Esophagus muscularis mucosa (tissue), 4 donors: ENCODE data around the gene NEU3. TPM values are rescaled to one million over a fixed set of nuclear protein-coding genes. Genes with fewer than 3 reads are reported as not detected.
"Not testable (repeated sequence)": the region's sequence is repeated elsewhere in the genome, so short reads cannot be mapped to it uniquely, and the experiment has no call there.

Source experiments
- DNase-seq: peaks from one replicate; pipeline ENCODE4 v3.0.0-alpha.2; 2017; ENCODE audit errors: extremely low spot score
- H3K27ac ChIP-seq, 4 donors: fragments of 200-600 bp; sonication (generic); replicated peaks in 1 of 4; 1 replicate in 3 of 4; 2 replicates in 1 of 4; pipeline ENCODE4 v1.5.1; 2016 to 2019; ENCODE audit warnings: mild to moderate bottlenecking in 1 of 4
- H3K27me3 ChIP-seq, 4 donors: fragments of 200-600 bp; sonication (generic); one replicate each; pipeline versions ENCODE4 v1.5.1 to v1.6.0; 2016 to 2019
- H3K36me3 ChIP-seq, 4 donors: fragments of 200-600 bp; sonication (generic); one replicate each; pipeline ENCODE4 v1.5.1; 2016 to 2019
- H3K4me1 ChIP-seq, 4 donors: fragments of 200-600 bp; sonication (generic); one replicate each; pipeline ENCODE4 v1.5.1; 2016 to 2019
- H3K4me3 ChIP-seq, 4 donors: fragments of 200-600 bp; sonication (generic); 1 replicate in 2 of 4; 2 replicates in 2 of 4; pipeline ENCODE4 v1.5.1; 2016 to 2019; ENCODE audit warnings: mild to moderate bottlenecking in 4 of 4, moderate library complexity in 1 of 4
- H3K9me3 ChIP-seq, 4 donors: fragments of 200-600 bp; sonication (generic); 1 replicate in 3 of 4; 2 replicates in 1 of 4; pipeline ENCODE4 v1.5.1; 2016 to 2019
- EP300 ChIP-seq: sonication (generic); formaldehyde crosslinking; IDR thresholded peaks from one replicate; pipeline ENCODE4 v1.6.1; 2017; ENCODE audit warnings: antibody characterized with exemption
- POLR2A ChIP-seq: fragments of 450-650 bp; IDR thresholded peaks from one replicate; pipeline ENCODE4 v1.6.1; 2017; ENCODE audit warnings: antibody characterized with exemption, moderate library complexity, mild to moderate bottlenecking, low read depth
- POLR2AphosphoS5 ChIP-seq, 2 donors: sonication (generic); formaldehyde crosslinking; IDR thresholded peaks; one replicate each; pipeline ENCODE4 v1.6.1; 2017; ENCODE audit warnings: antibody characterized with exemption in 2 of 2
- WGBS: methylation state at CpG from one replicate; pipeline ENCODE4 v1.1.5; 2018; 5-methylcytosine and 5-hydroxymethylcytosine counted together
- intact Hi-C: fragments of 100-400 bp; cut with DNase I; formaldehyde crosslinking; loops from one replicate; pipeline ENCODE4 v1.15.1; 2023
- total RNA-seq, 4 donors: library from RNA; depleted of rRNA; stranded (reverse); fragments of >200 nt; gene quantifications; one replicate each; pipeline versions ENCODE4 v1.1.0 to v1.2.1, GENCODE V29; 2016
- TF ChIP-seq, protein P1 (sequence below), 3 experiments: fragments of 200-600 bp in 2 of 3; fragments of 450-650 bp in 1 of 3; sonication (generic) in 2 of 3; IDR thresholded peaks; one replicate each; pipeline ENCODE4 v1.5.1; 2017 to 2019; ENCODE audit warnings: antibody characterized with exemption in 3 of 3, mild to moderate bottlenecking in 2 of 3, moderate library complexity in 1 of 3

Gene NEU3
- total RNA-seq, 4 donors from 2014 or later: 2.9 to 6.7 (median 5.7) TPM

DNA sequence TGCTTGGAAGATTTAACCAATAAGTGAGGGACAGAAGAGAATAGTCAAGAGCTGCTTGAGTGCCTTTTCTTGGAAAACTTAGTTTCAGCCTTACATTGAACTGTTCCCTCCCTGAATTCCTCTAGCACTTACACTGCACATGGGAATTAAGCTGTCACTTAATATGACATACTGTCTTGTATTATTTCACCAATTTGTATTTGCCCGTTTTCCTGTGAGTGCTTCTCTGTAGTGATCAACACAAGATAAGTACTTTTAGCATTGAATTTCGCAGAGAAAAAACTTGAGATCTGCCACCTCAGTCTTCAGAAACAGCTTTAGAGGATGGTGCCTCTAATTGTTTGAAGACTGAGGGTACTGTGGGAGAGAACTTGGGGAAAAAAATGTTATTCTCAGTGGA lies 36.0 kb upstream of the NEU3 start:
- Histone ChIP-seq H3K4me1 (peaks cover 48 to 70% (median 57%) of the 10 kb centered on the region in 4 donors), H3K4me3 (no peak overlapping the region), H3K27ac (no peak overlapping the region), H3K27me3 (no peaks in the 10 kb centered on the region), H3K36me3 (peaks cover 0 to 15% (median 4%) of the 10 kb centered on the region in 4 donors), H3K9me3 (no peaks in the 10 kb centered on the region)
- 87% methylated on average over 2 of the region's 2 CpGs for WGBS
- no peak for TF ChIP-seq POLR2AphosphoS5 (IDR thresholded peaks at IDR 0.05)
- TF ChIP-seq, protein P1, sequence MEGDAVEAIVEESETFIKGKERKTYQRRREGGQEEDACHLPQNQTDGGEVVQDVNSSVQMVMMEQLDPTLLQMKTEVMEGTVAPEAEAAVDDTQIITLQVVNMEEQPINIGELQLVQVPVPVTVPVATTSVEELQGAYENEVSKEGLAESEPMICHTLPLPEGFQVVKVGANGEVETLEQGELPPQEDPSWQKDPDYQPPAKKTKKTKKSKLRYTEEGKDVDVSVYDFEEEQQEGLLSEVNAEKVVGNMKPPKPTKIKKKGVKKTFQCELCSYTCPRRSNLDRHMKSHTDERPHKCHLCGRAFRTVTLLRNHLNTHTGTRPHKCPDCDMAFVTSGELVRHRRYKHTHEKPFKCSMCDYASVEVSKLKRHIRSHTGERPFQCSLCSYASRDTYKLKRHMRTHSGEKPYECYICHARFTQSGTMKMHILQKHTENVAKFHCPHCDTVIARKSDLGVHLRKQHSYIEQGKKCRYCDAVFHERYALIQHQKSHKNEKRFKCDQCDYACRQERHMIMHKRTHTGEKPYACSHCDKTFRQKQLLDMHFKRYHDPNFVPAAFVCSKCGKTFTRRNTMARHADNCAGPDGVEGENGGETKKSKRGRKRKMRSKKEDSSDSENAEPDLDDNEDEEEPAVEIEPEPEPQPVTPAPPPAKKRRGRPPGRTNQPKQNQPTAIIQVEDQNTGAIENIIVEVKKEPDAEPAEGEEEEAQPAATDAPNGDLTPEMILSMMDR (IDR thresholded peaks at IDR 0.05): no peak
- TF ChIP-seq EP300: no peak
- TF ChIP-seq POLR2A: no peak
- no peak for DNase-seq
- intact Hi-C loops: no loop called here

DNA sequence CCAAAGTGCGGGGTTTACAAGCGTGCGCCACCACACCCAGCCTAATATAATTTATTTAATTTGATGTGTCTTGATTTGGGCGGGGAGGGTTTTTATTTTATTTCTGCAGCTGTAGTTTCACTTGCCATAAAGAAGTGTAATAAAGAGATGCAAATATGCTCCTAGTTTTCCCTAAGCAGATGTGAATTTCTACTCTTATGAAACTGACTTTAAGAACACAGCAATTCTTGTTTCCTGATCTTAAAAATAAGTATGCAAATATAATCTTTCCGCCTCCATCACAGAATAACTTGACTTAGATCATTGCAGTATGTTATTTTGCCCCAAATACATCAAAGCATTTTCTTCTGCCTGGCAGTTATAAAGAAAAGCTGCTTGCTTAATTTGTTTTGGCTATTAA lies 35.3 kb upstream of the NEU3 start:
- WGBS: 97% methylated on average over 5 of the region's 5 CpGs
- Histone ChIP-seq H3K4me1 (peaks cover 49 to 70% (median 58%) of the 10 kb centered on the region in 4 donors), H3K9me3 (no peaks in the 10 kb centered on the region), H3K27ac (no peak overlapping the region), H3K36me3 (peaks cover 0 to 15% (median 4%) of the 10 kb centered on the region in 4 donors), H3K27me3 (no peaks in the 10 kb centered on the region), H3K4me3 (no peak overlapping the region)
- TF ChIP-seq EP300: no peak
- TF ChIP-seq, protein P1 (IDR thresholded peaks at IDR 0.05): no peak
- no peak for TF ChIP-seq POLR2A
- no peak for TF ChIP-seq POLR2AphosphoS5 (IDR thresholded peaks at IDR 0.05)
- intact Hi-C loops: no loop called here
- DNase-seq: no peak

DNA sequence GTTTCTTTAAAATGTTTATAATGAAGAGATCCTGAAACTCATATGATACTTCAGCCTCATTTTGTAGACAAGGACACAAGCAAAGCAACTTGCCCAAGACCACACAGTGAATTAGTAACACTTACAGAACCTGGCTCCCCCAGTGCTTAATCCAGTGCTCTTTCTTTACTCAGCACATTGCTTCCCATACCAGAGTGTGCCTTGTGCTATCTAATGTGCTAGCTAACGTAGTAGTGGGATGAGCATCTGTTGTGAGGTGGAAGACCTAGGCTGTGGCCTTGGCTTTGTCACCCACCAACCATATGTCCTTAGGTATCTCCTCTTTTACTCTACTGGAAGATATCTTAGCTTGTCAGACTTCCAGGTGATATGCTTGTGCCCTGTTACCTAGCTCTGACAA lies 34.5 kb upstream of the NEU3 start:
- Histone ChIP-seq H3K27me3 (no peaks in the 10 kb centered on the region), H3K4me3 (no peak overlapping the region), H3K9me3 (no peaks in the 10 kb centered on the region), H3K27ac (no peak overlapping the region), H3K36me3 (peaks cover 0 to 15% (median 4%) of the 10 kb centered on the region in 4 donors), H3K4me1 (peaks cover 48 to 75% (median 63%) of the 10 kb centered on the region in 4 donors)
- no peak for DNase-seq
- intact Hi-C loops: no loop called here
- 90% methylated on average over 1 of the region's 1 CpG for WGBS
- TF ChIP-seq EP300 (no peak), POLR2AphosphoS5 (IDR thresholded peaks at IDR 0.05) (no peak)

DNA sequence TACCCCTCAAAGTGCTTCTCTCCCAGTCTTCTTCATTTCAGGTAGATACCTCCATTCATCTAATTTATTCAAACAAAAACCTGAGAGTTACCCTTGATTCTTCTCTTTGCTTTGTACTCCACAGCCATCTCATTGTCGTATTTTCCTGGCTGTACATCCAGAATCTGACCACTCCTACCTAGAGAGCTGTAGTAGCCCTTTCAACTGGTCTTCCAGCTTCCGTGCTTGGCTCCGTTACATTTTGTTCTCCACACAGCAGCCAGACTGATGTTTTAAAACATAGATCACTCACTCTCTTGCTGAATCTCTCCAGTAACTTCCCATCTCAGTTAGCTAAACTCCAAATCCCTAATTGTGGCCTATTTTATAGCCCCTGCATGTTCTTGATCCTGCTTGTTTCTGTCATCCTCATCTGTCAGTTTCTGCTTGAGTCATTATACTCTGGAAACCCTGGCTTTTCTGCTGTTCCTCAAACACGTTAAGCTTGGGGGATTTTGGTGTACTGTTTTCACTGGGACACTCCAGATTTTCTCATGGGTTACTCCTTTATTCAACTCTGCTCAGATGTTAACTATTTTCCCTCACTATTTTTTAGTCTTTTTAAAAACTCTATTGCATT lies 32.2 kb upstream of the NEU3 start:
- Histone ChIP-seq H3K27me3 (no peaks in the 10 kb centered on the region), H3K9me3 (no peaks in the 10 kb centered on the region), H3K4me1 (peaks cover 46 to 75% (median 58%) of the 10 kb centered on the region in 4 donors), H3K4me3 (no peak overlapping the region), H3K36me3 (peaks cover 0 to 15% (median 4%) of the 10 kb centered on the region in 4 donors), H3K27ac (peak overlapping the region in 1 of 4 donors; percentile 2)
- TF ChIP-seq, protein P1 (IDR thresholded peaks at IDR 0.05): no peak
- TF ChIP-seq POLR2A (no peak), POLR2AphosphoS5 (IDR thresholded peaks at IDR 0.05) (no peak), EP300 (no peak)
- DNase-seq: no peak
- 54% methylated on average over 4 of the region's 4 CpGs for WGBS
- intact Hi-C loops: no loop called here

DNA sequence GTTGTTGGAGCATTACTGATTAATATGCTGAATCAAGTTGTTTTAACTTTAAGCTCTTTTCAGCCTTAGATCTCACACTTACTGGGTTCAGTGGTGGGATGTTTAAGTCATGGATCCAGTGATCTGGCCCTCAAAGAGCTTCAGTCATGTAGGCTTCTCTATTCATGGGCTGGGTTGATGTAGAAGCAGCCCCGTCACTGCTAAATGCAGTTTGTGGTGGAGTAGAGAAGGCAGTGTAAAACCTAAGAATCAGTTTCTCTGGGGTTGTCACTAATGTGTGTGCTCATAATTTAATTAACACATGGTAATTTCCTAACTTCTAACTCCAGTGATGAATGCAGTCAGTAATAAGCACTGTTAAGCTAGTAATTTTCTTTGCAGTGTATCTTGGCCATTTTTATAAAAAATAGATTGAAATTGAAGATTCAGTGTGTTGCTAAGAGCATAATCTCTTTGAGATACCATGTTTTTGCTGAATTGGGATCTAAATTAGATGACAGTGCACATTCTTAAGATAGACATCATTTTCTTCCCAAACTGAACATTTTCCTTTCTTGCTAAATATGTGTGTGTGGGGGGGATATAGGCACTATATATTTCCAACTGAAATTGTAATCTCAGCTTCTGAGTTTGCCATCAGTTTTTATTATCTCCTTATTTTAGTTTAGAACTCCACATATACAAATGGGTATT lies 30.6 kb upstream of the NEU3 start:
- Histone ChIP-seq H3K4me1 (peaks cover 47 to 65% (median 56%) of the 10 kb centered on the region in 4 donors), H3K27ac (no peak overlapping the region), H3K36me3 (peaks cover 0 to 10% (median under 1%) of the 10 kb centered on the region in 4 donors), H3K9me3 (no peaks in the 10 kb centered on the region), H3K4me3 (no peak overlapping the region), H3K27me3 (no peaks in the 10 kb centered on the region)
- intact Hi-C loops: no loop called here
- 100% methylated on average over 1 of the region's 1 CpG for WGBS
- no peak for DNase-seq
- TF ChIP-seq POLR2AphosphoS5 (IDR thresholded peaks at IDR 0.05): no peak

DNA sequence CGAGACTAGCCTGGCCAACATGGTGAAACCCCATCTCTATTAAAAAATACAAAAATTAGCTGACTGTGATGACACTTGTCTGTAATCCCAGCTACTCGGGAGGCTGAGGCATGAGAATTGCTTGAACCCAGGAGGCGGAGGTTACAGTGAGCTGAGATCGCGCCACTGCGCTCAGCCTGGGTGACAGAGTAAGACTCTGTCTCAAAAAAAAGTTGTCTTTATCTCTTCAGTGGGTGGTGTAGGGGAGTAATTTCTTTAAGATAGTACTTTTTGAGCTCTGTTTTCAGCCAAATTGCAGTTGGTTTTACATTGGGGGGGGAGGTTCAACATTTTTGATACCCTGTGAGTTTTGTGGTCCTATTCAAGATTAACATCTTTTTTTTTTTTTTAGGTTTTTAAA lies 28.6 kb upstream of the NEU3 start:
- H3K27me3 ChIP-seq, H3K4me3 ChIP-seq, H3K27ac ChIP-seq, H3K36me3 ChIP-seq, DNase-seq, H3K9me3 ChIP-seq, intact Hi-C loops: not testable (repeated sequence)
- WGBS: 91% methylated on average over 6 of the region's 6 CpGs
- peaks cover 55 to 67% (median 59%) of the 10 kb centered on the region in 4 donors for H3K4me1 ChIP-seq
